Measurements from ENCODE around the gene PLCB2.

Gene PLCB2

GRCh38 chr15:40313531-40314398 lies 6.0 kb upstream of the PLCB2 start:
- H3K4me3 ChIP-seq (ENCODE audit: insufficient read depth, low read depth, low read length): no peak overlapping the region
- no peaks in the 10 kb centered on the region for H3K36me3 ChIP-seq (ENCODE audit: control insufficient read depth, insufficient read depth, low read length)
- H3K9me3 ChIP-seq (ENCODE audit: control insufficient read depth, low read length): no peaks in the 10 kb centered on the region
- H3K27me3 ChIP-seq (ENCODE audit: control insufficient read depth, insufficient read depth, low read length, poor library complexity, severe bottlenecking): peaks cover 8% of the 10 kb centered on the region
- H3K27ac ChIP-seq (ENCODE audit: insufficient read depth, low read depth, low read length, poor library complexity, severe bottlenecking): no peak overlapping the region
- peaks cover 8% of the 10 kb centered on the region for H3K4me1 ChIP-seq (ENCODE audit: control insufficient read depth, insufficient read depth, low read length)
- WGBS, 2 experiments: 88 to 90% methylated on average over 10 of the region's 10 CpGs

GRCh38 chr15:40312370-40313158 lies 4.8 kb upstream of the PLCB2 start:
- Histone ChIP-seq H3K9me3 (ENCODE audit: control insufficient read depth, low read length) (no peaks in the 10 kb centered on the region), H3K4me1 (ENCODE audit: control insufficient read depth, insufficient read depth, low read length) (peaks cover 10% of the 10 kb centered on the region), H3K36me3 (ENCODE audit: control insufficient read depth, insufficient read depth, low read length) (no peaks in the 10 kb centered on the region), H3K4me3 (ENCODE audit: insufficient read depth, low read depth, low read length) (no peak overlapping the region), H3K27ac (ENCODE audit: insufficient read depth, low read depth, low read length, poor library complexity, severe bottlenecking) (no peak overlapping the region), H3K27me3 (ENCODE audit: control insufficient read depth, insufficient read depth, low read length, poor library complexity, severe bottlenecking) (peaks cover 8% of the 10 kb centered on the region)
- WGBS, 2 experiments: 90 to 94% methylated on average over 10 of the region's 10 CpGs

- no peak overlapping the region for H3K4me3 ChIP-seq (ENCODE audit: insufficient read depth, low read depth, low read length)
- peaks cover 8% of the 10 kb centered on the region for H3K27me3 ChIP-seq (ENCODE audit: control insufficient read depth, insufficient read depth, low read length, poor library complexity, severe bottlenecking)
- no peaks in the 10 kb centered on the region for H3K9me3 ChIP-seq (ENCODE audit: control insufficient read depth, low read length)
- H3K36me3 ChIP-seq (ENCODE audit: control insufficient read depth, insufficient read depth, low read length): no peaks in the 10 kb centered on the region
- no peak overlapping the region for H3K27ac ChIP-seq (ENCODE audit: insufficient read depth, low read depth, low read length, poor library complexity, severe bottlenecking)
- H3K4me1 ChIP-seq (ENCODE audit: control insufficient read depth, insufficient read depth, low read length): peaks cover 15% of the 10 kb centered on the region
- 70 to 71% methylated on average over 3 of the region's 3 CpGs for WGBS, 2 experiments
These were observed 3.3 kb upstream of the PLCB2 start for GRCh38 chr15:40310993-40311392.

- 21 to 26% methylated on average over 4 of the region's 4 CpGs for WGBS, 2 experiments
- no peak overlapping the region for H3K27ac ChIP-seq (ENCODE audit: insufficient read depth, low read depth, low read length, poor library complexity, severe bottlenecking)
- no peaks in the 10 kb centered on the region for H3K9me3 ChIP-seq (ENCODE audit: control insufficient read depth, low read length)
- peaks cover 8% of the 10 kb centered on the region for H3K27me3 ChIP-seq (ENCODE audit: control insufficient read depth, insufficient read depth, low read length, poor library complexity, severe bottlenecking)
- H3K4me3 ChIP-seq (ENCODE audit: insufficient read depth, low read depth, low read length): no peak overlapping the region
- H3K4me1 ChIP-seq (ENCODE audit: control insufficient read depth, insufficient read depth, low read length): peaks cover 15% of the 10 kb centered on the region
- H3K36me3 ChIP-seq (ENCODE audit: control insufficient read depth, insufficient read depth, low read length): no peaks in the 10 kb centered on the region
These were observed 2.5 kb upstream of the PLCB2 start for GRCh38 chr15:40310001-40310959.

- Histone ChIP-seq H3K4me3 (ENCODE audit: insufficient read depth, low read depth, low read length) (no peak overlapping the region), H3K27me3 (ENCODE audit: control insufficient read depth, insufficient read depth, low read length, poor library complexity, severe bottlenecking) (peaks cover 8% of the 10 kb centered on the region), H3K27ac (ENCODE audit: insufficient read depth, low read depth, low read length, poor library complexity, severe bottlenecking) (no peak overlapping the region), H3K9me3 (ENCODE audit: control insufficient read depth, low read length) (no peaks in the 10 kb centered on the region), H3K36me3 (ENCODE audit: control insufficient read depth, insufficient read depth, low read length) (no peaks in the 10 kb centered on the region), H3K4me1 (ENCODE audit: control insufficient read depth, insufficient read depth, low read length) (peaks cover 15% of the 10 kb centered on the region)
- 75 to 79% methylated on average over 8 of the region's 8 CpGs for WGBS, 2 experiments
These were observed 1.7 kb upstream of the PLCB2 start for GRCh38 chr15:40309344-40309862.

GRCh38 chr15:40306908-40307307 lies 827 bp downstream of the PLCB2 start:
- WGBS, 2 experiments: 63 to 73% methylated on average over 7 of the region's 7 CpGs
- H3K4me1 ChIP-seq (ENCODE audit: control insufficient read depth, insufficient read depth, low read length): peaks cover 15% of the 10 kb centered on the region
- peaks cover 8% of the 10 kb centered on the region for H3K27me3 ChIP-seq (ENCODE audit: control insufficient read depth, insufficient read depth, low read length, poor library complexity, severe bottlenecking)
- H3K36me3 ChIP-seq (ENCODE audit: control insufficient read depth, insufficient read depth, low read length): no peaks in the 10 kb centered on the region
- H3K4me3 ChIP-seq (ENCODE audit: insufficient read depth, low read depth, low read length): no peak overlapping the region
- H3K27ac ChIP-seq (ENCODE audit: insufficient read depth, low read depth, low read length, poor library complexity, severe bottlenecking): no peak overlapping the region
- no peaks in the 10 kb centered on the region for H3K9me3 ChIP-seq (ENCODE audit: control insufficient read depth, low read length)

- H3K36me3 ChIP-seq (ENCODE audit: control insufficient read depth, insufficient read depth, low read length): no peaks in the 10 kb centered on the region
These were observed 1.4 kb downstream of the PLCB2 start for GRCh38 chr15:40306371-40306770.

GRCh38 chr15:40305281-40305680 lies 2.5 kb downstream of the PLCB2 start:
- H3K4me3 ChIP-seq (ENCODE audit: insufficient read depth, low read depth, low read length): no peak overlapping the region
- peaks cover 15% of the 10 kb centered on the region for H3K4me1 ChIP-seq (ENCODE audit: control insufficient read depth, insufficient read depth, low read length)
- WGBS, 2 experiments: 91 to 92% methylated on average over 4 of the region's 4 CpGs
- H3K27ac ChIP-seq (ENCODE audit: insufficient read depth, low read depth, low read length, poor library complexity, severe bottlenecking): no peak overlapping the region
- peaks cover 2% of the 10 kb centered on the region for H3K9me3 ChIP-seq (ENCODE audit: control insufficient read depth, low read length)
- no peaks in the 10 kb centered on the region for H3K36me3 ChIP-seq (ENCODE audit: control insufficient read depth, insufficient read depth, low read length)
- no peaks in the 10 kb centered on the region for H3K27me3 ChIP-seq (ENCODE audit: control insufficient read depth, insufficient read depth, low read length, poor library complexity, severe bottlenecking)

More at GRCh38 chr15:40306371-40306770, 1.4 kb downstream of the PLCB2 start:
- Histone ChIP-seq H3K27me3 (ENCODE audit: control insufficient read depth, insufficient read depth, low read length, poor library complexity, severe bottlenecking) (peaks cover 4% of the 10 kb centered on the region), H3K9me3 (ENCODE audit: control insufficient read depth, low read length) (no peaks in the 10 kb centered on the region), H3K4me1 (ENCODE audit: control insufficient read depth, insufficient read depth, low read length) (peaks cover 15% of the 10 kb centered on the region), H3K4me3 (ENCODE audit: insufficient read depth, low read depth, low read length) (no peak overlapping the region), H3K27ac (ENCODE audit: insufficient read depth, low read depth, low read length, poor library complexity, severe bottlenecking) (no peak overlapping the region)
- 91 to 95% methylated on average over 5 of the region's 5 CpGs for WGBS, 2 experiments

- no peak overlapping the region for H3K27ac ChIP-seq (ENCODE audit: insufficient read depth, low read depth, low read length, poor library complexity, severe bottlenecking)
- no peaks in the 10 kb centered on the region for H3K36me3 ChIP-seq (ENCODE audit: control insufficient read depth, insufficient read depth, low read length)
- WGBS, 2 experiments: 87 to 88% methylated on average over 2 of the region's 2 CpGs
- H3K4me3 ChIP-seq (ENCODE audit: insufficient read depth, low read depth, low read length): no peak overlapping the region
- peaks cover 6% of the 10 kb centered on the region for H3K4me1 ChIP-seq (ENCODE audit: control insufficient read depth, insufficient read depth, low read length)
- H3K9me3 ChIP-seq (ENCODE audit: control insufficient read depth, low read length): peaks cover 3% of the 10 kb centered on the region
- H3K27me3 ChIP-seq (ENCODE audit: control insufficient read depth, insufficient read depth, low read length, poor library complexity, severe bottlenecking): no peaks in the 10 kb centered on the region
These were observed 4.2 kb downstream of the PLCB2 start for GRCh38 chr15:40303576-40303975.
